Testis (tissue), 3 donors: Measurements from ENCODE around the gene DKK3. TPM values are rescaled to one million over a fixed set of nuclear protein-coding genes. Genes with fewer than 3 reads are reported as not detected.

Experiments
- DNase-seq: peaks from one replicate; pipeline ENCODE4 v3.0.0-alpha.2; 2019
- H3K27ac ChIP-seq, 2 donors: fragments of 200-600 bp; sonication (generic); one replicate each; pipeline ENCODE4 v1.5.1; 2019
- H3K27me3 ChIP-seq: fragments of 200-600 bp; sonication (generic); one replicate; pipeline ENCODE4 v1.5.1; 2019
- H3K36me3 ChIP-seq: fragments of 200-600 bp; sonication (generic); one replicate; pipeline ENCODE4 v1.5.1; 2017; ENCODE audit warnings: low read depth; ENCODE audit errors: missing control alignments
- H3K4me1 ChIP-seq: fragments of 200-600 bp; sonication (generic); one replicate; pipeline ENCODE4 v1.5.1; 2019
- H3K4me3 ChIP-seq, 2 donors: fragments of 200-600 bp; sonication (generic); one replicate each; pipeline ENCODE4 v1.5.1; 2017 to 2019
- H3K9me3 ChIP-seq: fragments of 200-600 bp; sonication (generic); one replicate; pipeline ENCODE4 v1.5.1; 2017
- CTCF ChIP-seq, 3 experiments: fragments of 450-650 bp in 2 of 3; fragments of 200-600 bp in 1 of 3; sonication (generic) in 1 of 3; IDR thresholded peaks; one replicate each; pipeline ENCODE4 v1.5.1; 2016 to 2019; ENCODE audit warnings: antibody characterized with exemption in 3 of 3, mild to moderate bottlenecking in 2 of 3, moderate library complexity in 1 of 3
- POLR2A ChIP-seq: fragments of 450-650 bp; IDR thresholded peaks from one replicate; pipeline ENCODE4 v1.6.1; 2017; ENCODE audit warnings: antibody characterized with exemption, mild to moderate bottlenecking, moderate library complexity
- WGBS, 2 donors: methylation state at CpG; one replicate each; pipeline ENCODE4 v1.1.5; 2018; 5-methylcytosine and 5-hydroxymethylcytosine counted together
- intact Hi-C: fragments of 100-400 bp; cut with DNase I; formaldehyde crosslinking; loops from one replicate; pipeline ENCODE4 v1.15.1; 2023; ENCODE audit warnings: low total_unique reads
- polyA plus RNA-seq: library from polyadenylated mRNA; stranded (reverse); fragments of 350-450 nt; fragmentation: Illumina TruSeq; extraction: RNeasy Lipid Tissue Mini Kit (QIAGEN cat#74804); gene quantifications from one replicate; pipeline ENCODE4 v1.2.3, GENCODE V29; 2014; ENCODE audit warnings: low read depth, low replicate concordance; ENCODE audit not compliant: insufficient read depth
- total RNA-seq, 2 donors: library from RNA; depleted of rRNA; stranded (reverse); fragments of >200 nt; gene quantifications; one replicate each; pipeline ENCODE4 v1.2.3, GENCODE V29; 2016

Gene DKK3
- total and polyA plus RNA-seq, 3 donors from 2014 or later = 185 to 392 (median 236) TPM

- Histone ChIP-seq H3K27ac (no peak overlapping the region), H3K36me3 (no peaks in the 10 kb centered on the region), H3K9me3 (no peaks in the 10 kb centered on the region), H3K4me1 (peaks cover 24% of the 10 kb centered on the region), H3K27me3 (no peaks in the 10 kb centered on the region), H3K4me3 (no peak overlapping the region)
- no peak for DNase-seq
- intact Hi-C loops = no loop called here
- TF ChIP-seq CTCF (IDR thresholded peaks at IDR 0.05) = no peak
- no peak for TF ChIP-seq POLR2A
- 84 to 85% methylated on average over 5 of the region's 5 CpGs for WGBS, 2 donors
Measured at GRCh38 chr11:12029738-12030363, 21.4 kb upstream of the DKK3 start.

GRCh38 chr11:12029119-12029518 is 20.7 kb upstream of the DKK3 start:
- peaks cover 24% of the 10 kb centered on the region for H3K4me1 ChIP-seq
- no peaks in the 10 kb centered on the region for H3K27me3 ChIP-seq
- TF ChIP-seq POLR2A = no peak
- DNase-seq = no peak
- peak overlapping the region in 1 of 2 donors; percentile 16 for H3K27ac ChIP-seq
- no peaks in the 10 kb centered on the region for H3K9me3 ChIP-seq
- intact Hi-C loops = no loop called here
- H3K4me3 ChIP-seq = no peak overlapping the region
- no peaks in the 10 kb centered on the region for H3K36me3 ChIP-seq
- 72 to 82% methylated on average over 2 of the region's 2 CpGs for WGBS, 2 donors

- WGBS, 2 donors = 71 to 76% methylated on average over 2 of the region's 2 CpGs
- H3K27me3 ChIP-seq = no peaks in the 10 kb centered on the region
- no peak overlapping the region for H3K4me3 ChIP-seq
- no peaks in the 10 kb centered on the region for H3K9me3 ChIP-seq
- H3K27ac ChIP-seq = peak overlapping the region in 1 of 2 donors; percentile 16
- H3K36me3 ChIP-seq = no peaks in the 10 kb centered on the region
- no peak for DNase-seq
- H3K4me1 ChIP-seq = peaks cover 24% of the 10 kb centered on the region
- intact Hi-C loops = no loop called here
- no peak for TF ChIP-seq CTCF (IDR thresholded peaks at IDR 0.05)
- no peak for TF ChIP-seq POLR2A
Measured at GRCh38 chr11:12028303-12028702, 19.9 kb upstream of the DKK3 start.

DNA sequence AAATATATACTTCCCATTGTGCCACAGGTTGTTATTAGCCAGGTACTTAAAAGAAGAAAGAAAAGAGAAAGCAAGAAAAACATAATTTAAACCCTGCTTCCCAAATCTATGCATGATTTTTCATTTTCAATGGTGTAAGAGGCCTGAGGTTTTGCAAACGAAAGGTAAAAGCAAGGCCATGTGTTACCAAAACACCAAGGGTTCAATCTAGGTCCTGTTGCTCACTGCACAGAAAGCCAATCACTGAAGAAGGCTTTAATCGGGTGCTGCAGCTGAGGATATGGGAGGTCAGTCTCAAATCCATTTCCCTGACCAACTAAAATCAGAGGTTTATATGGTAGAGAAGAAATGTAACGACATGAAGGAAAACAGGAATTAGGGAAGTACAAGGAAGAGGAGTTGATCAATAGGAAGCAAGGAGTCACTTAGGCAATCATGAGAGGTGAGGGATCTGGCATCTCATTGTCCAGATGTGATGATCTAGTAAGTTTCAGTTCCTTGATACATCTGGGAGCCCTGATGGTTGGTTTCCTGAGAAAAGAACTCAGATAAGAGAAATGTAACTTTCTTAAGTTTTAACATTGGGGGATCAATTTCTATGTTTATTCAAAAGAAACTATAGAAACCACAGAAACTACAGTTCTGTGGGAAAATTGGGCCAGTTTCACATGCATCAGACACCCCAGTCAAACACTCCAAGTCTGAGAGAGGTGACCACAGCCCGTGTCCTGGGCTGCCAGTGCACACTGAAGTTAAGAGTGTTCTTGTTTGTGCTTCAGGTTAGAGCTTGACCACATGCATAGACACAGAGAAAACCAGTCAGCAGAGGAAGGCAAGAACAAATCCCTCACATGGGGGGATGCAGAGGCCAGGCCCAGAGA is 18.1 kb upstream of the DKK3 start:
- H3K4me3 ChIP-seq = no peak overlapping the region
- H3K9me3 ChIP-seq = no peaks in the 10 kb centered on the region
- DNase-seq = no peak
- WGBS, 2 donors = 88 to 90% methylated on average over 4 of the region's 4 CpGs
- intact Hi-C loops = no loop called here
- no peaks in the 10 kb centered on the region for H3K36me3 ChIP-seq
- no peaks in the 10 kb centered on the region for H3K27me3 ChIP-seq
- H3K27ac ChIP-seq = no peak overlapping the region
- TF ChIP-seq POLR2A = no peak
- no peak for TF ChIP-seq CTCF (IDR thresholded peaks at IDR 0.05)
- H3K4me1 ChIP-seq = peaks cover 19% of the 10 kb centered on the region

GRCh38 chr11:12024254-12024926 is 16.0 kb upstream of the DKK3 start:
- intact Hi-C loops = no loop called here
- 66 to 94% methylated on average over 4 of the region's 4 CpGs for WGBS, 2 donors

More at GRCh38 chr11:12024254-12024926, 16.0 kb upstream of the DKK3 start:
- TF ChIP-seq CTCF (IDR thresholded peaks at IDR 0.05) (no peak), POLR2A (no peak)
- H3K27ac ChIP-seq = no peak overlapping the region
- no peak overlapping the region for H3K4me3 ChIP-seq
- no peak for DNase-seq
- H3K4me1 ChIP-seq = peaks cover 26% of the 10 kb centered on the region
- H3K36me3 ChIP-seq = no peaks in the 10 kb centered on the region
- H3K9me3 ChIP-seq = no peaks in the 10 kb centered on the region
- H3K27me3 ChIP-seq = no peaks in the 10 kb centered on the region
